Activated CD4-positive, alpha-beta T cell treated with anti-CD3 and anti-CD28 coated beads, Interleukin-2, amount 50 U/mL, for 24 hours (primary cell): ENCODE results near the gene GXYLT2.
"Not testable (repeated sequence)": the region's sequence is repeated elsewhere in the genome, so short reads cannot be mapped to it uniquely, and the experiment has no call there.

Experiments
- DNase-seq, 2 donors: peaks; one replicate each; pipeline ENCODE4 v3.0.0-alpha.2; 2020; ENCODE audit warnings: low read depth in 1 of 2, low spot score in 1 of 2

The GXYLT2 gene

GRCh38 chr3:72892081-72892775, 4.4 kb downstream of the GXYLT2 start:
- DNase-seq, result no peak

GRCh38 chr3:72892870-72893269, 5.0 kb downstream of the GXYLT2 start:
- no peak for DNase-seq

DNA sequence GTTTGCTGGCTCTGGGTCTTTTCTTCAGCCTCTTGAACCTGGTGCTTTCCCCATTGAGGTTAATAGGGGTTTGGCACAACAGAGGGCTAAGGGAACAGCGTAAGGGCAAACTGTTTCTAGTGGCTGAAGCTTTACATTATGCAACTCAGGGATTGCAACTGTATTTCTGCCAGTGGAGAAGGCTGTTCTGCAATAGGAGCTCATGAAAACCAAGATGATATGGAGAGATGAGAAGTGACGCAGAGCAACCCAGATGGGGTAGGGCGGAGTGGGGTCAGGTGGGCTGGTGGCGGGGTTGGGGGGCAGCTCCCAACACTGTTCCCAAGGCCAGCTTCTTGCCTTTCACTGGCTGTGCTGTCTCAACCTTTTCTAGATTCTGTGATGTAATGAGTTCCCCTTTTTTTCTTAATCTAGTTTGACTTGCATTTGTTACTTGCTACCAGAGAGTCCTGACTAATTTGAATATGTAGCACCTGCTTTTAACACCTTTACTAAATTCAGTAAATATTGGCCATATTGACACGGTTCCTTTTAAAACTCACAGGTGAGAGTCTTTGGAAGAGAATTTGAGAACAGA, 7.2 kb downstream of the GXYLT2 start:
- no peak for DNase-seq

DNA sequence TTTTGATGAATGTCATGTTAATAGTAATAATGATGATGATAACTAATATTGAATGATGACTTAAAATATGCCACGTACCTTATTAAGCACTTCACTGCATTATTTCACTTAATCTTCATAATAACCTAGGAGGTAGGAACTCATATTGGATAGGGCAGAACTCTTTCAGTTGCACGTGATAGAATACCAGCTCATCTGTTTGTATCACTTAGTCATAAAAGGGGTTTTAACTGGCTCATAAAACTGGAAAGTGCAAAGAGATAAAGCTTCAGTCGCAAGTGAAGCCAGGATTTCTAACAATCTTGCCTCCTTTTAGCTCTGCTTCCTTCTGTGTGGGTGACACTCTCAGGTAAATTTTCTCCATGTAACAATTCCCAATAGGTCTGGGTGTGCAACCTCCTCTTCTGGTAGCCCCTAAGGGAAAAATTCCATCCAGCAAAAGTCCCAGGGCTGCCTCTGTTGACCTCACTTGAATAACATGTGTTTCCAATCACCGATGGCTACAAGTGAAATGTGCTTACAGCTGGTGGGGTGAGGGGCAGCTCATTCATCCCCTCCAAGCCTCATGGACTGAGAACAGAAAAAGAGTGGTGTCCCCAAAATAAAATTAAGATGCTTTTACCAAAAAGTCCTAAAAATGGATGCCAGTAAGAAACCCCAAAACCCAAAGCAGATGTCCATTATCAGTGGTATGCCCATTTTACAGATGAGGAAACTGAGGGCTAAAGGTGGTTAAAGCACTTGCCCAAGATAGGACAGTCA, 9.3 kb downstream of the GXYLT2 start:
- no peak for DNase-seq

- DNase-seq, result no peak
Measured at GRCh38 chr3:72897758-72898007, 9.8 kb downstream of the GXYLT2 start.

DNA sequence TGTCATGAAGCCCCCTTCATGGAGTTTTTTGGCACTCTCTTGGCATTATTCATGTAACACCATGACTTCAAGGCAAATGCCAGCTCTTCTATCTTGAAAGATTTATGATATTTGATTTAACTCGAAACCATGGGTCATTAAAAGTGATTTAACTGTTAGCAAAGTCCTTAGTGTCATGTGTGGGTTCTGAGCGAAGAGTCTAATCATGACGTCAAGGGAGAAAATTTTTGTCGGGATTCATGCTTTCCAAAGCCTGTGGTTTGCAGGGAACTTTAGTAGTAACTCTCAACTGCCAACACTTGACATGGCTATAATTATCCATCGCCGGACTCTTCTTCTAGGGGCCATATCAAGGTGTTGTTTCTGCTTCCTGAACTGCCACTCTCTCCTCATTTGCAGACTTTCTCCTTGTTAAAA, 11.5 kb downstream of the GXYLT2 start:
- no peak for DNase-seq

- no peak for DNase-seq
Measured at GRCh38 chr3:72900048-72900447, 12.2 kb downstream of the GXYLT2 start.

GRCh38 chr3:72901840-72902239, 14.0 kb downstream of the GXYLT2 start:
- DNase-seq, result no peak

- no peak for DNase-seq
Measured at GRCh38 chr3:72903004-72903403, 15.2 kb downstream of the GXYLT2 start.

DNA sequence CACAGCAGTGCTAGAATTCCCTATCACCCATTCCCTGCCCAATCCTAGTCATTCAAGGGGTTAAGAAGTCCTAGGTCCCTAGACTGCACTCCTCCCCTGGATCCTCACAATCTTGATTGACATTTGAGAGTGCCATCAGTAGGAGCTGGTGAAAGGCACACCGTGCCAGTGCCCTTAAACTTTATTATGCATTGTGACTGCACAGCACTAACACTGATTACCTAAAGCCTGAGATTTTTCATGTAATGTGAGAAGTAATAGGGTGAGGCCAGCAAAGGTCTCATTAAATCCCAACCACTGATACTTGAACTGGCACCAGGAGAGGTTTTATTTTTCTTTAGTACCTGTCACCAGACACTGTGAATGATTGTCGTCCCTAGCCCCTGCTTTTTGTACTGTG, 16.3 kb downstream of the GXYLT2 start:
- DNase-seq, result no peak

DNA sequence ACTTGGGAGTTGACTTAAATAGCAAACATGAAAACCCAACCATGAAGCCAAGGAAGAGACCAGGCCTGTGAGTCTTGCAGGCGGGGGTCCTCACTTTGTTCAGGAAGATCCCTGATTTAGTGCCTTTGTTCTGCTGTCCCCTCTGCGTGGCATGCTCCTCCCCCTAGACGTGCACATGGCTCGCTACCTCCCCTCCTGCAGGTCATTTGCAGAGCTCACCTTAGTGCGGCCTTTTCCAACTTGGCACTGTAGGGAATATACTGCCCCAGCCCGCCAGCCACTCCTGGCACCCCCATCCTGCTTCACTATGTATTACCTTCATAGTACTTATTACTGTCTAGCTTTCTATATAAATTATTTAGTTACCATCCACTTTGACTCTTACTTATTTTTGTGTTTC, 18.3 kb downstream of the GXYLT2 start:
- DNase-seq, result no peak

DNA sequence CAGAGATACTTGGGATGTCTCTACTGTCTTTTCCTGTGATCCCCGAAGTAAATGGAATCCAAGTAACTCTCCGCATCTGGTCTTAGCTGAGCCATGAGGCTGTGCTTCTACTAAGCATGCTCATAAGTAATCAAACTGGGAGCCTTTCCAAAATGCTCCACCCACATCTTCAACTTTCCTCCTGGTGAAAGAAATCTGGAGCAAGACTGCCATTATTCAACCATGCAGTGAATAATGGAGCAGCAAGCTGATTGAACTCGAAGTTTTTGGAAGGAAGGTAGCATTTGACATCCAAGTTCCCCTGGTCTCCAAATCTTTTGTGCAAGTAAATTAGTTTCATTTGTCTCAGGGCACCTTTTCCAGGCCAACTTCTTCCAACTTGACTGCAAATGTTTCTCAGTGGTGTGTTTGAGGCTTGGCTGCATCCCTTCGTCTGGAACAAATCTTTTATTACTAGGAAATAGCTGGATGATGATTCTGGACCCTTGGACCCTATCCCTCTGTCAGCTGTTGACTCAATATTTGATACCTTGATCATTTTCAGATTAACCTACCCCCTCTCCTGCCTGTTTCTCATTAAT, 19.4 kb downstream of the GXYLT2 start:
- DNase-seq, result no peak

GRCh38 chr3:72907731-72908620, 20.1 kb downstream of the GXYLT2 start:
- no peak for DNase-seq

DNA sequence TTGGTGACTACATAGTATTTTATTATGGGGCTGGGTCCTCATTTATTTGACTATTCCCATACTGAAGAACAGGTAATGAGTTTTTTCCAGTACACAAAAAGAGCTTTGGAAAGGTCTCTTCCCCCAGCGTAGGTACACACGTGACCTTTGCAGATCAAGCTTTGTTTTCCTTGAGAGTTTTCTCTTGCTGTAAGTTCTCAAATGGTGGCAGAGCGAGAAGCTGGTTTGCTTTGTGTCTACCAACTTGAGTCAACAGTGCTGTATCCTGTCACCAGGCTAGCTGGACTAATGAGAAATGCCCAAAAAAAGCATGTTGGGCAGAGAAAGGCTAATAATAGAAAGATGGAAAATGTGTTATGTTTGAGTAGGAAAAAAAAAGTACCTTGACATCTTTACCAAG, 21.7 kb downstream of the GXYLT2 start:
- no peak for DNase-seq

- DNase-seq, result no peak
Measured at GRCh38 chr3:72912532-72912931, 24.7 kb downstream of the GXYLT2 start.

GRCh38 chr3:72914383-72914782, 26.5 kb downstream of the GXYLT2 start:
- no peak for DNase-seq

- DNase-seq, result no peak
Measured at GRCh38 chr3:72916250-72916649, 28.4 kb downstream of the GXYLT2 start.

- DNase-seq, result no peak
Measured at GRCh38 chr3:72919520-72919919, 31.7 kb downstream of the GXYLT2 start.

GRCh38 chr3:72924055-72924454, 36.2 kb downstream of the GXYLT2 start:
- DNase-seq, result no peak

- not testable (repeated sequence) for DNase-seq
Measured at GRCh38 chr3:72928781-72929735, 41.2 kb downstream of the GXYLT2 start.
